Activated CD4-positive, alpha-beta memory T cell treated with anti-CD3 and anti-CD28 coated beads for 36 hours (primary cell): ENCODE data around the gene GALNT10. TPM values are rescaled to one million over a fixed set of nuclear protein-coding genes. Genes with fewer than 3 reads are reported as not detected.
"Not testable (repeated sequence)": the region's sequence is repeated elsewhere in the genome, so short reads cannot be mapped to it uniquely, and the experiment has no call there.

Experiments
- CTCF ChIA-PET: fragments of 350-600 bp; sonication (Branson Sonifier 250); formaldehyde crosslinking; loops from one replicate; lab custom pipeline; 2021; ENCODE audit warnings: antibody characterized with exemption, inconsistent platforms; lab: Charles Lee
- POLR2A ChIA-PET: fragments of 350-600 bp; sonication (Branson Sonifier 250); formaldehyde crosslinking; loops from one replicate; lab custom pipeline; 2021; ENCODE audit warnings: antibody characterized with exemption; lab: Charles Lee
- DNase-seq: peaks from one replicate; pipeline ENCODE4 v3.0.0-alpha.2; 2020
- H3K27ac Mint-ChIP-seq: one replicate; pipeline ENCODE4 v1.8.0; 2021; ENCODE audit warnings: mixed read lengths
- H3K27me3 Mint-ChIP-seq: one replicate; pipeline ENCODE4 v1.8.0; 2021; ENCODE audit warnings: mixed read lengths
- H3K36me3 Mint-ChIP-seq: one replicate; pipeline ENCODE4 v1.8.0; 2021; ENCODE audit warnings: mixed read lengths
- H3K4me1 Mint-ChIP-seq: one replicate; pipeline ENCODE4 v1.8.0; 2021; ENCODE audit warnings: low read depth, mixed read lengths
- H3K4me3 Mint-ChIP-seq: one replicate; pipeline ENCODE4 v1.8.0; 2021; ENCODE audit warnings: mild to moderate bottlenecking, mixed read lengths
- H3K9me3 Mint-ChIP-seq: one replicate; pipeline ENCODE4 v1.8.0; 2021; ENCODE audit warnings: mixed read lengths
- intact Hi-C: fragments of 100-400 bp; cut with micrococcal nuclease; formaldehyde crosslinking; loops from one replicate; pipeline ENCODE4 v1.15.1; 2023
- total RNA-seq, 2 experiments: library from RNA; stranded (reverse); gene quantifications; one replicate each; pipeline ENCODE4 v1.2.3, GENCODE V29; 2021

The GALNT10 gene
- total RNA-seq, 2 experiments from 2014 or later, result 23.8 to 26.9 TPM

- no peaks in the 10 kb centered on the region for H3K9me3 Mint-ChIP-seq
- no peak overlapping the region for H3K4me3 Mint-ChIP-seq
- POLR2A ChIA-PET, result no interaction called here
- DNase-seq, result no peak
- no peaks in the 10 kb centered on the region for H3K27me3 Mint-ChIP-seq
- CTCF ChIA-PET, result no interaction called here
- no peak overlapping the region for H3K27ac Mint-ChIP-seq
- intact Hi-C loops, result no loop called here
- peaks cover 7% of the 10 kb centered on the region for H3K4me1 Mint-ChIP-seq
- H3K36me3 Mint-ChIP-seq, result peaks cover 6% of the 10 kb centered on the region
Measured at GRCh38 chr5:154352960-154353548, 162.5 kb downstream of the GALNT10 start.

- Mint-ChIP-seq H3K27me3 (no peaks in the 10 kb centered on the region), H3K9me3 (no peaks in the 10 kb centered on the region), H3K36me3 (peaks cover 7% of the 10 kb centered on the region), H3K4me3 (no peak overlapping the region), H3K4me1 (peaks cover 7% of the 10 kb centered on the region), H3K27ac (no peak overlapping the region)
- no peak for DNase-seq
- intact Hi-C loops, result no loop called here
- ChIA-PET CTCF (no interaction called here), POLR2A (no interaction called here)
Measured at GRCh38 chr5:154355129-154355611, 164.6 kb downstream of the GALNT10 start.

- ChIA-PET POLR2A (no interaction called here), CTCF (no interaction called here)
- no peak for DNase-seq
- H3K4me1 Mint-ChIP-seq, result peaks cover 7% of the 10 kb centered on the region
- H3K4me3 Mint-ChIP-seq, result no peak overlapping the region
- no peak overlapping the region for H3K27ac Mint-ChIP-seq
- H3K27me3 Mint-ChIP-seq, result no peaks in the 10 kb centered on the region
- intact Hi-C loops, result no loop called here
- no peaks in the 10 kb centered on the region for H3K9me3 Mint-ChIP-seq
- peaks cover 7% of the 10 kb centered on the region for H3K36me3 Mint-ChIP-seq
Measured at GRCh38 chr5:154356020-154356655, 165.6 kb downstream of the GALNT10 start.

DNA sequence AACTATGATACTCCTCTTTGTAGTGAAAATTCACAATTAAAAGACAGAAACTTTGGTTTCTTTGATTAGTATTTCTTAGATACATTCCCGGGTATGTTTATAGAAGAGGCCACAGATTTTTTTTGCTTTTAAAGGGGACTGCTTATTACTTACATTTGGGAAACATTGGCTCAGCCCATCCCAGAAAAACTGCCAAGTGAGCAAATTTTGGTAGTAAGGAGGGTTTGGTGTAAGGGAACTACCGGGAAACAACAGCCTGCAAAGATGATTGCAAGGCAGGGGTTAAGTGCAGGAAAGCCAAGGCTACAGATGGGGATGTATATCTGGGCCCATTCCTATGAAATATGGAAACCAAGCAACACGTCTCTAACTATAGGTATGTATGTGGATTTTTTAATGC lies 166.4 kb downstream of the GALNT10 start:
- peaks cover 3% of the 10 kb centered on the region for H3K4me1 Mint-ChIP-seq
- CTCF ChIA-PET, result no interaction called here
- H3K9me3 Mint-ChIP-seq, result no peaks in the 10 kb centered on the region
- no peak overlapping the region for H3K4me3 Mint-ChIP-seq
- intact Hi-C loops, result no loop called here
- H3K27me3 Mint-ChIP-seq, result no peaks in the 10 kb centered on the region
- H3K27ac Mint-ChIP-seq, result no peak overlapping the region
- POLR2A ChIA-PET, result no interaction called here
- H3K36me3 Mint-ChIP-seq, result peaks cover 3% of the 10 kb centered on the region
- no peak for DNase-seq

DNA sequence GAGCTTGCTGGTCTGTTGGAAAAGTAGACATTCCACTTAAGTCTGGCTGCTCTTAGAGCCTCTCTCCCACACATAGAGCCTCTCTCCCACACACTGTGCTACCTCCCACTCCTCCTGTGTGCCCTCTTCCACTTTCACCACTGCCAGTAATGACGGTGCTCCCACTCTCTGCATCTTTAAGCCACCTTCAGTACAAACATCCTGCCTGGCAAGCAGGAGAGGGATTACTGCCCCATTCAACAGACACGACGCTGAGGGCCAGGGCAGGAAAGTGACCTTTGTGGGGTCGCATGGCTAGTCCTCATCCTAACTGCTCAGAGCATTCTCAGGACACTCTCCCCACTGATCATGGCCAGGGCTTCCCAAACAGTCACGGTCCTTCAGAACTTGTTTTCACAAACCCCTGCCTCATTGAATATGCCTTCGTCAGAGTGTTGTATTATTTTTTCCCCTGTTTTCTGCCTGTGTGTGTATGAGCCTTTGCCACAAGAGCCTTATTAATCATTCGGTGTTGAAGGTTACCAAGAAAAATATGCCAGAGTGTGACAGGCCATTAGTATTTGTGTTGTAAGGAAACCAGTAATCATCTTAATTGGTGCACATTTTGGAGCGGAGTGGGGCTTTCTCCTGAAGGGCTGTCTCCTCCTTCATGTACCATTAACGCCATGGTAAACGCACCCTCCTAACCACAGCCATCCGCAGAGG lies 168.1 kb downstream of the GALNT10 start:
- ChIA-PET CTCF (no interaction called here), POLR2A (no interaction called here)
- Mint-ChIP-seq H3K4me1 (peaks cover 3% of the 10 kb centered on the region), H3K4me3 (no peak overlapping the region), H3K27me3 (no peaks in the 10 kb centered on the region), H3K9me3 (no peaks in the 10 kb centered on the region), H3K27ac (no peak overlapping the region), H3K36me3 (peaks cover 7% of the 10 kb centered on the region)
- intact Hi-C loops, result no loop called here
- DNase-seq, result no peak

DNA sequence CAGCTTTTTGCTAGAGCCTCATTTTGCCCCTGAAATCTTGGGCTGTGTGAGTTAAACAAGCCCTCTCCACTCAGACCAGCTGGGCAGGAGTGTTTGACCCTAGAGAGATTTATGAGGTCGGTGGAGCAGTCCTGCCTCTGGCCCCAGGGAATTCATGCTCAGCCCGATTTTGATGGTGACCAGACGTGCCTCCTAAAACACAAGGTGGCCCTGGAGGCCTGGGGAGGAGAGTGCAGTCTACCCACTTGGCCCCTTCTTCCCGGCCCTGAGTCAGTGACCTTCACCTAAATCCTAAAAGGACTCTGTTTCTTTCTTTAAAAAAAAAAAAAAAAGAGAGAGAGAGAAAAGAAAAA lies 168.7 kb downstream of the GALNT10 start:
- H3K9me3 Mint-ChIP-seq, result no peaks in the 10 kb centered on the region
- no peak for DNase-seq

GRCh38 chr5:154360241-154360640 lies 169.7 kb downstream of the GALNT10 start:
- H3K4me3 Mint-ChIP-seq, CTCF ChIA-PET, DNase-seq, H3K27me3 Mint-ChIP-seq, H3K9me3 Mint-ChIP-seq, H3K36me3 Mint-ChIP-seq, H3K4me1 Mint-ChIP-seq, POLR2A ChIA-PET, H3K27ac Mint-ChIP-seq, intact Hi-C loops: not testable (repeated sequence)

More for the DNA sequence above, 168.7 kb downstream of the GALNT10 start:
- Mint-ChIP-seq H3K4me3 (no peak overlapping the region), H3K27me3 (no peaks in the 10 kb centered on the region), H3K4me1 (peaks cover 3% of the 10 kb centered on the region), H3K27ac (no peak overlapping the region), H3K36me3 (peaks cover 7% of the 10 kb centered on the region)
- intact Hi-C loops, result no loop called here
- POLR2A ChIA-PET, result no interaction called here
- CTCF ChIA-PET, result no interaction called here

- CTCF ChIA-PET, result no interaction called here
- no peak overlapping the region for H3K27ac Mint-ChIP-seq
Measured at GRCh38 chr5:154363411-154363810, 172.9 kb downstream of the GALNT10 start.

GRCh38 chr5:154364771-154365170 lies 174.2 kb downstream of the GALNT10 start:
- POLR2A ChIA-PET, result no interaction called here

More at GRCh38 chr5:154363411-154363810, 172.9 kb downstream of the GALNT10 start:
- POLR2A ChIA-PET, result no interaction called here
- Mint-ChIP-seq H3K4me3 (no peak overlapping the region), H3K4me1 (peaks cover 2% of the 10 kb centered on the region), H3K36me3 (peaks cover 6% of the 10 kb centered on the region), H3K27me3 (no peaks in the 10 kb centered on the region), H3K9me3 (no peaks in the 10 kb centered on the region)
- intact Hi-C loops, result no loop called here
- DNase-seq, result no peak

DNA sequence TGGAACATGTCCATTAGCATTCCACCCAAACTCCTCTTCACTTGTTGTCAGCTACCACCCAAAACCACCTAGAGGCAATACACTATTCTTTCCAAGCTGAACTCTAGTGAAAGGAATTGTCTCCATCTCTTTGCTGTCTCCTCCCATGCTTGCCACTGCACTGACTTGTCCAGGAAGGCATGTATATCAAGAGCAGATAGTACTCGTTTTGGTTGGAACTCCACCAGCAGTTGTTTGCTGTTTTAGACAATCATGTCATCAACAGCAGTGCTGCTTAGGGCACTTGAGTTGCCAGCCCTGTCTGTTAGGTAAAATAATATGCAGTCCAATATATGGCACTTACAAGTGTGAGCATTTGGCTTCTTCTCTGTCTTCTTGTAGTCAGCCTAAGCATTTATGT lies 175.3 kb downstream of the GALNT10 start:
- no peak overlapping the region for H3K27ac Mint-ChIP-seq
- no peaks in the 10 kb centered on the region for H3K27me3 Mint-ChIP-seq
- DNase-seq, result no peak
- CTCF ChIA-PET, result no interaction called here
- no peaks in the 10 kb centered on the region for H3K9me3 Mint-ChIP-seq
- POLR2A ChIA-PET, result no interaction called here
- peaks cover 5% of the 10 kb centered on the region for H3K36me3 Mint-ChIP-seq
- intact Hi-C loops, result no loop called here
- H3K4me1 Mint-ChIP-seq, result peaks cover 2% of the 10 kb centered on the region
- no peak overlapping the region for H3K4me3 Mint-ChIP-seq

More at GRCh38 chr5:154364771-154365170, 174.2 kb downstream of the GALNT10 start:
- intact Hi-C loops, result no loop called here
- Mint-ChIP-seq H3K4me3 (no peak overlapping the region), H3K36me3 (peaks cover 5% of the 10 kb centered on the region), H3K9me3 (no peaks in the 10 kb centered on the region), H3K27me3 (no peaks in the 10 kb centered on the region), H3K4me1 (peaks cover 2% of the 10 kb centered on the region), H3K27ac (no peak overlapping the region)
- DNase-seq, result no peak
- CTCF ChIA-PET, result no interaction called here

- intact Hi-C loops, result no loop called here
- H3K4me3 Mint-ChIP-seq, result no peak overlapping the region
- CTCF ChIA-PET, result no interaction called here
Measured at GRCh38 chr5:154366353-154366752, 175.8 kb downstream of the GALNT10 start.

GRCh38 chr5:154367101-154367500 lies 176.6 kb downstream of the GALNT10 start:
- CTCF ChIA-PET, result no interaction called here
- Mint-ChIP-seq H3K9me3 (no peaks in the 10 kb centered on the region), H3K27ac (no peak overlapping the region), H3K36me3 (peaks cover 5% of the 10 kb centered on the region), H3K4me3 (no peak overlapping the region), H3K27me3 (no peaks in the 10 kb centered on the region), H3K4me1 (peaks cover 2% of the 10 kb centered on the region)
- DNase-seq, result peak; percentile 16
- POLR2A ChIA-PET, result no interaction called here
- intact Hi-C loops, result no loop called here

More at GRCh38 chr5:154366353-154366752, 175.8 kb downstream of the GALNT10 start:
- Mint-ChIP-seq H3K9me3 (no peaks in the 10 kb centered on the region), H3K36me3 (peaks cover 5% of the 10 kb centered on the region), H3K4me1 (peaks cover 2% of the 10 kb centered on the region), H3K27ac (no peak overlapping the region), H3K27me3 (no peaks in the 10 kb centered on the region)
- POLR2A ChIA-PET, result no interaction called here
- no peak for DNase-seq
